Type B pancreatic cell (in vitro differentiated cells): ENCODE data around the gene NEURL3. TPM values are rescaled to one million over a fixed set of nuclear protein-coding genes. Genes with fewer than 3 reads are reported as not detected.
"Not testable (repeated sequence)": the region's sequence is repeated elsewhere in the genome, so short reads cannot be mapped to it uniquely, and the experiment has no call there.

Source experiments
- DNase-seq: peaks from one replicate; pipeline ENCODE4 v3.0.0; 2021; ENCODE audit warnings: mixed read lengths; ENCODE audit not compliant: unreplicated experiment; ENCODE audit errors: extremely low spot score
- H3K27ac Mint-ChIP-seq: 2 replicates; pipeline ENCODE4 v1.8.0; 2021; ENCODE audit warnings: mild to moderate bottlenecking, mixed read lengths
- H3K27me3 Mint-ChIP-seq: 2 replicates; pipeline ENCODE4 v1.8.0; 2021; ENCODE audit warnings: mixed read lengths
- H3K36me3 Mint-ChIP-seq: 2 replicates; pipeline ENCODE4 v1.8.0; 2021; ENCODE audit warnings: mixed read lengths
- H3K4me1 Mint-ChIP-seq: one replicate; pipeline ENCODE4 v1.8.0; 2021; ENCODE audit warnings: mixed read lengths; ENCODE audit not compliant: unreplicated experiment
- H3K4me3 Mint-ChIP-seq: 2 replicates; pipeline ENCODE4 v1.8.0; 2021; ENCODE audit warnings: mild to moderate bottlenecking, mixed read lengths
- H3K9me3 Mint-ChIP-seq: 2 replicates; pipeline ENCODE4 v1.8.0; 2021; ENCODE audit warnings: mixed read lengths
- CTCF ChIP-seq: fragments of 200-600 bp; sonication (generic); conservative IDR thresholded peaks from 2 replicates; pipeline ENCODE4 v1.5.0; 2021; ENCODE audit warnings: antibody characterized with exemption, mild to moderate bottlenecking
- long read RNA-seq: library from polyadenylated mRNA; unstranded; transcript quantifications from one replicate; pipeline ENCODE4 v2.0.0, GENCODE V29; 2020
- total RNA-seq: library from RNA; stranded (reverse); gene quantifications from 2 replicates; pipeline ENCODE4 v1.2.1, GENCODE V29; 2021; ENCODE audit warnings: low replicate concordance

The NEURL3 gene, protein sequence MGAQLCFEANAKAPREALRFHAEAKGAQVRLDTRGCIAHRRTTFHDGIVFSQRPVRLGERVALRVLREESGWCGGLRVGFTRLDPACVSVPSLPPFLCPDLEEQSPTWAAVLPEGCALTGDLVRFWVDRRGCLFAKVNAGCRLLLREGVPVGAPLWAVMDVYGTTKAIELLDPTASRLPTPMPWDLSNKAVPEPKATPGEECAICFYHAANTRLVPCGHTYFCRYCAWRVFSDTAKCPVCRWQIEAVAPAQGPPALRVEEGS
- 1.1 and 2.5 TPM in 2 replicates for total RNA-seq
- long read RNA-seq, partial matches to known transcripts, result 0 of 2 reads
- long read RNA-seq, other reads (novel, unspliced or antisense), result 1 of 2 reads

GRCh38 chr2:96505231-96505889, at the start of gene NEURL3:
Gene NEURL3, minus strand, starts transcription at chr2:96505357. Its CDS starts 71 bp downstream, at chr2:96505286.
- H3K36me3 Mint-ChIP-seq, result no peaks in the 10 kb centered on the region
- H3K4me3 Mint-ChIP-seq, result peak within 1 kb of the TSS; percentile 24
- H3K27ac Mint-ChIP-seq, result peak within 1 kb of the TSS; percentile 79
- TF ChIP-seq CTCF, result no peak
- H3K27me3 Mint-ChIP-seq, result peaks cover 11% of the 10 kb centered on the region
- peak; percentile 65 for DNase-seq
- H3K9me3 Mint-ChIP-seq, result no peaks in the 10 kb centered on the region
- peaks cover 21% of the 10 kb centered on the region for H3K4me1 Mint-ChIP-seq

DNA sequence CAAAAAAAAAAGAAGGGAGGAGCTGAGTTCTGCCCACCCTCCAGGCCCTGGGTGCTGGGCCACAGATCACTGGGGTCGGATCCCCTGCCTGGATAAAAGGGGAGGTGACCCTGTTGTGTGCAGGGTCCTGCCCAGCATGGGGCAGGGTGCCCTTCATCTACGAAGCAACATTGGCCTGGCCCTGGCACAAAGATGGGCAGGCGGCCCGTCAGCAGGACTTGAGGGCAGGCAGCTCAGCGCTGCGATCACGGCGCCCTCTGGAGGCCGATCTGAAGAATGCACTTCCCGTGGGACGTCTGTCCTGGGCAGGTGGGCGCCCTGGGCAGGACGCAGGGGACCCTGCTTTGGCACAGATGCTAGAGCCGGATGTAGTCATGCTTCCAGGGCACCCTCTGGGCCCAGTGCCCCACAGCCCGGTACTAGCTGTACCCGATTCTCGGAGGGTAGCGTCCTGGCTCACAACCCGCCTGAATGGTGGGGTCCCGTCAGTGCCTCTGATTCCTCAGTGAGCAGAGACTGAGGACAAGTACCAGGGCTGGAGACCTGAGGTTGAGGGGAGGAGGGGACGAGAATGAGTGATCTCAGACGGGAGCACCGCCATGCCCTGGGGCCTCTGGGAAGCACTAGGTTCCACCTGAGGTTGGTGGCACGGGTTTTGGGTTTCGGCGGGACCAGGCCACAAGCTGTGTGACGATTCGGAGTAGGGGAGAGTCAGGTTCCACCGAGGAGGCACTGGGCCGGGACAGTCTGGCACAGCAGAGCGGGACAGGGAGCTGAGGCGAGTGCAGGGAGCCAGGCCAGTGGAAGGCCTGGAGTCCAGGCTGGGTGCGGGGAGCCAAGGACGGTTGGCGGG, 49.4 kb upstream of the NEURL3 start:
- no peaks in the 10 kb centered on the region for H3K36me3 Mint-ChIP-seq
- H3K27me3 Mint-ChIP-seq, result no peaks in the 10 kb centered on the region
- H3K27ac Mint-ChIP-seq, result no peak overlapping the region
- H3K9me3 Mint-ChIP-seq, result peaks cover 4% of the 10 kb centered on the region
- no peak overlapping the region for H3K4me3 Mint-ChIP-seq
- TF ChIP-seq CTCF, result peak; percentile 98
- DNase-seq, result no peak
- H3K4me1 Mint-ChIP-seq, result peaks cover 11% of the 10 kb centered on the region

DNA sequence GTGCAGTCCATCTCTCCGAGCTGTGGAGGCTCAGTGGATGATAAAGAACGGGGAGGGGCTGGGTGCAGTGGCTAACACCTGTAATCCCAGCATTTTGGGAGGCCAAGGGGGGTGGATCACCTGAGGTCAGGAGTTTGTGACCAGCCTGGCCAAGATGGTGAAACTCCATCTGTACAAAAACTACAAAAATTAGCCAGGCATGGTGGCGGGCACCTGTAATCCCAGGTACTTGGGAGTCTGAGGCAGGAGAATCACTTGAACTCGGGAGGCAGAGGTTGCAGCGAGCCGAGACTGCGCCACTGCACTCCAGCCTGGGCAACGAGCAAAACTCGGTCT, 48.8 kb upstream of the NEURL3 start:
- not testable (repeated sequence) for H3K9me3 Mint-ChIP-seq, DNase-seq, H3K27ac Mint-ChIP-seq, H3K36me3 Mint-ChIP-seq, H3K4me3 Mint-ChIP-seq, H3K27me3 Mint-ChIP-seq
- H3K4me1 Mint-ChIP-seq, result peaks cover 11% of the 10 kb centered on the region

DNA sequence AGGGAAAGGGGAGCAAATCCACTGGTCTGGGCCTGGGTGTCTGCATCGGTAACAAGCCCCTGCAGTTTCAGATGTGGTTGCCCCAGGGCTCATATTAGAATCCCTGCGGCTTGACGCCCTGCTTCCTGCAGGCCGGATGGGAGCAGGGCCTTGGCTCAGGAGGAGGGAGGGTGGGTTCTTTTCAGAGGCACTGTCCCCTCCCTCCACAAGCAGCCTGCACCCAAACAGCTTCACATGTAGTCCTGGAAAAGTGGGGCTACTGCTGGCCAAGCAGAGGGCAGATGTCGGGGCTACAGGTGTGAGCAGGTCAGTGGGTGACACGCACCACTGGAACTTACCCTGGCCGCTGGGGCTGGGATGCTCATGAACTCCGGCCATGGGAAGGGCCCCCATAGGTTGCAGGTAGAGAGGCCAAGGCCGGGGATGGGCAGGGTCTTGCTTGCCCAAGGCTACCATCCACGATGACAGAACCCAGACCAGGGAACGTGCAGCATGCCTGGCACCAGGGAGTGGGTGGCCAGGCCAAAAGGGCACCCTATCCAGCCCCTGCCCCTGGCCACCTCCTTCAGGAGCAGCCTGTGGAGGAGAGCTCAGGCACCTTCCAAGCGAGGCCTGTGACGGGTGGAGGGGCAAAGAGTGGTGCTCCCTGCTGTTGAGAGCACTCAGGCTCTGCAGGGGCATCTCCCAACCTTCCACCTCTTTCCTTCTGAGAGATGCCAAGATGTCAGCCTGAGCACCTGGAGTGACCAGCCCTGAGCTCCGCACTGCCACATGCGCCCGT, 48.2 kb upstream of the NEURL3 start:
- TF ChIP-seq CTCF, result no peak
- H3K27me3 Mint-ChIP-seq, result no peaks in the 10 kb centered on the region
- peaks cover 11% of the 10 kb centered on the region for H3K4me1 Mint-ChIP-seq
- no peak for DNase-seq
- H3K9me3 Mint-ChIP-seq, result peaks cover 4% of the 10 kb centered on the region
- no peak overlapping the region for H3K4me3 Mint-ChIP-seq
- no peaks in the 10 kb centered on the region for H3K36me3 Mint-ChIP-seq
- no peak overlapping the region for H3K27ac Mint-ChIP-seq

- TF ChIP-seq CTCF, result no peak
- no peak overlapping the region for H3K27ac Mint-ChIP-seq
- H3K4me1 Mint-ChIP-seq, result peaks cover 11% of the 10 kb centered on the region
- no peak for DNase-seq
- H3K4me3 Mint-ChIP-seq, result no peak overlapping the region
- H3K36me3 Mint-ChIP-seq, result peaks cover 3% of the 10 kb centered on the region
- peaks cover 4% of the 10 kb centered on the region for H3K9me3 Mint-ChIP-seq
- no peaks in the 10 kb centered on the region for H3K27me3 Mint-ChIP-seq
These were observed 47.4 kb upstream of the NEURL3 start for GRCh38 chr2:96552315-96553175.
